PC-3 (cell line): Measurements from ENCODE around the gene GTF2H1.
"Not testable (repeated sequence)": the region's sequence is repeated elsewhere in the genome, so short reads cannot be mapped to it uniquely, and the experiment has no call there.

Experiments
- CTCF ChIP-seq: fragments of 300-600 bp; sonication (generic); conservative IDR thresholded peaks from 2 replicates; pipeline ENCODE4 v1.5.1; 2017; ENCODE audit warnings: antibody characterized with exemption, low read depth, mild to moderate bottlenecking, low read length
- EZH2phosphoT487 ChIP-seq: fragments of 300-600 bp; sonication (generic); IDR thresholded peaks from 2 replicates; pipeline ENCODE4 v1.6.1; 2018; ENCODE audit warnings: mild to moderate bottlenecking, antibody characterized with exemption, low read length, borderline replicate concordance

DNA sequence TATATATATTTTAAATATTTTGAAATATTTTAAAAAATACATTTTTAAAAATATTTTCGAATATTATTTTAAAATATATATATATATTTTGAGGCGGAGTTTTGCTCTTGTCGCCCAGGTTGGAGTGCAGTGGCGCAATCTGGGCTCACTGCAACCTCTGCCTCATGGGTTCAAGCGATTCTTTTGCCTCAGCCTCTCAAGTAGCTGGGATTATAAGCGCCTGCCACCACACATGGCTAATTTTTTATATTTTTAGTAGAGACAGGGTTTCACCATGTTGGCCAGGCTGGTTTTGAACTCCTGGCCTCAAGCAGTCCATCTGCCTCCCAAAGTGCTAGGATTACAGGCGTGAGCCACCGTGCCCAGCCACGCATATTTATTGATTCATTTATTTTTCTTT is 78.7 kb downstream of the GTF2H1 start:
- TF ChIP-seq CTCF, EZH2phosphoT487: not testable (repeated sequence)
